Gastroesophageal sphincter (tissue), 4 donors: ENCODE results near the gene BAG5. TPM values are rescaled to one million over a fixed set of nuclear protein-coding genes. Genes with fewer than 3 reads are reported as not detected.
A peak's percentile ranks its signal among the peaks of the same experiment; 100 is the strongest.

Experiments used
- ATAC-seq: fragments of 150-250 bp; one replicate; pipeline ENCODE4 v1.9.1; 2016; ENCODE audit warnings: mild to moderate bottlenecking, moderate library complexity
- H3K27ac ChIP-seq, 4 donors: fragments of 200-600 bp; sonication (generic) in 3 of 4; 1 replicate in 3 of 4; 2 replicates in 1 of 4; pipeline ENCODE4 v1.5.1; 2016 to 2019
- H3K27me3 ChIP-seq: fragments of 200-600 bp; sonication (generic); one replicate; pipeline ENCODE4 v1.5.1; 2019
- H3K36me3 ChIP-seq, 2 donors: fragments of 200-600 bp; sonication (generic); one replicate each; pipeline ENCODE4 v1.5.1; 2019; ENCODE audit warnings: control low read depth in 1 of 2
- H3K4me1 ChIP-seq, 3 donors: fragments of 200-600 bp; sonication (generic); 1 replicate in 2 of 3; 2 replicates in 1 of 3; pipeline ENCODE4 v1.5.1; 2016 to 2019; ENCODE audit warnings: control low read depth in 2 of 3
- H3K4me3 ChIP-seq, 2 donors: fragments of 200-600 bp; sonication (generic); one replicate each; pipeline ENCODE4 v1.5.1; 2019; ENCODE audit warnings: mild to moderate bottlenecking in 1 of 2, moderate library complexity in 1 of 2
- H3K9me3 ChIP-seq, 3 donors: fragments of 200-600 bp; sonication (generic); one replicate each; pipeline ENCODE4 v1.5.1; 2017 to 2019; ENCODE audit warnings: control low read depth in 2 of 3
- CTCF ChIP-seq, 4 experiments: fragments of 200-600 bp in 2 of 4; fragments of 450-650 bp in 2 of 4; sonication (generic) in 1 of 4; IDR thresholded peaks; one replicate each; pipeline ENCODE4 v1.5.1; 2017 to 2019; ENCODE audit warnings: antibody characterized with exemption in 4 of 4, mild to moderate bottlenecking in 2 of 4, moderate library complexity in 2 of 4
- EP300 ChIP-seq: sonication (generic); formaldehyde crosslinking; IDR thresholded peaks from one replicate; pipeline ENCODE4 v1.6.1; 2017; ENCODE audit warnings: antibody characterized with exemption, mild to moderate bottlenecking
- POLR2A ChIP-seq, 2 donors: fragments of 450-650 bp; IDR thresholded peaks; one replicate each; pipeline ENCODE4 v1.6.1; 2017; ENCODE audit warnings: antibody characterized with exemption in 2 of 2, mild to moderate bottlenecking in 2 of 2, moderate library complexity in 1 of 2
- POLR2AphosphoS5 ChIP-seq: sonication (generic); formaldehyde crosslinking; IDR thresholded peaks from one replicate; pipeline ENCODE4 v1.6.1; 2017; ENCODE audit warnings: antibody characterized with exemption
- WGBS, 2 donors: methylation state at CpG; one replicate each; pipeline ENCODE4 v1.1.5; 2018; ENCODE audit warnings: low coverage in 1 of 2; 5-methylcytosine and 5-hydroxymethylcytosine counted together
- total RNA-seq, 4 donors: library from RNA; depleted of rRNA; stranded (reverse); fragments of >200 nt; gene quantifications; one replicate each; pipeline ENCODE4 v1.1.0, GENCODE V29; 2016

BAG5 gene
- total RNA-seq, 4 donors from 2014 or later, result 31.1 to 41.3 (median 38.5) TPM

DNA sequence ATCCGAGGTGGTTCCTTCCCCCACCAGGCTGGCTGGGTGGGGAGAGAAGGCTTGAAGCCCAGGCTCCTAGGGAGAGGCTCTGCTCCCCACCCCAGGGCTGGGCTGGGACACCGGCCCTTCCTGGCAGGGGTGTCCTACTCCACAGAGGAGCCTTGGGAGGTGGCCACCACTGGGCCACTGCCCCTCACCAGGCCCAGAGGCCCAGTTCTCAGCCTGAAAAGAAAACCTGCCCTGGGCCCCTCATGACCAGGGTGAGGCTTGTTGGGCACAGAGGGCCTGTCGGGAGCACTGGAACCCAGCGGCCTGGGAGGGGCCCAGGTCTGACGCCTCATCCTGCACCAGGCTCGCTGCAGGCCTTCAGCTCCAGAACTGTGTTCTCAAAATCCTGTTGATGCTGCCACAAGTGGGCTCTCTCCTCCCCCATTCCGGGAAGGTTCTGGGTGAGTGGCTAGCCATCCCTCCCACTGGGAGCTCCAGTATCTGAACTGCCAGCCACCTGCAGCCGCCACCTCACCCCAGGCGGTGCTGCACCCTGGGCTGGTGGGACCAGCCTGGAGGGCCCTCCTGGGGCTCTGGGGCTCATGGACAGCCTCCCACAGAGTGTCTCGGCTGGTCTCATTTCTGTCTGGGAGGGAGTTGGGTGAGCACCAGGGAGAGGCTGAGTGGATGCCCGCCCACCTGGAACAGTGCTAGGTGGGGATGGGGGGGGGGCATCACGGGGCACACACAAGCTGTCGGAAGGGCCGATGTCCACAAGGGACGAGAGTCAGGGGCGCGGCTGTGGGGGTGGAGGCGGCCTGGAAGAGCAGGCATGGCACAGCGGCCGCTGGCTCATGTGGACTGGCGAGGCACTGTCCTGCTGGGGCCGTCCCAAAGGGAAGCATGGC, 11.8 kb downstream of the BAG5 start:
- Histone ChIP-seq H3K27ac (peak overlapping the region; percentile 92 to 99 (median 97)), H3K4me3 (peak overlapping the region; percentile 0 to 32), H3K4me1 (peaks cover 3 to 97% (median 57%) of the 10 kb centered on the region in 3 donors), H3K9me3 (no peaks in the 10 kb centered on the region), H3K36me3 (peaks cover 0 to 3% of the 10 kb centered on the region in 2 donors), H3K27me3 (no peaks in the 10 kb centered on the region)
- peak in 1 of 4 experiments; percentile 8 for TF ChIP-seq CTCF (IDR thresholded peaks at IDR 0.05)
- peak; percentile 20 for TF ChIP-seq POLR2AphosphoS5
- no peak for TF ChIP-seq EP300
- TF ChIP-seq POLR2A (IDR thresholded peaks at IDR 0.05), result peak in 1 of 2 donors; percentile 11
- 30 to 51% methylated on average over 1 to 4 of the region's 22 CpGs for WGBS, 2 donors
- ATAC-seq, result peak; percentile 6

GRCh38 chr14:103549361-103550311, 12.8 kb downstream of the BAG5 start:
- H3K36me3 ChIP-seq, result peaks cover 0 to 1% of the 10 kb centered on the region in 2 donors
- no peaks in the 10 kb centered on the region for H3K27me3 ChIP-seq
- peaks cover 3 to 99% (median 60%) of the 10 kb centered on the region in 3 donors for H3K4me1 ChIP-seq
- no peaks in the 10 kb centered on the region for H3K9me3 ChIP-seq
- H3K4me3 ChIP-seq, result no peak overlapping the region
- ATAC-seq, result no peak
- no peak for TF ChIP-seq POLR2AphosphoS5
- no peak for TF ChIP-seq CTCF (IDR thresholded peaks at IDR 0.05)
- TF ChIP-seq POLR2A (IDR thresholded peaks at IDR 0.05), result no peak
- TF ChIP-seq EP300, result no peak
- peak overlapping the region; percentile 92 to 99 (median 97) for H3K27ac ChIP-seq
- 60 to 71% methylated on average over 1 to 9 of the region's 30 CpGs for WGBS, 2 donors

- peaks cover 8 to 99% (median 69%) of the 10 kb centered on the region in 3 donors for H3K4me1 ChIP-seq
- no peak for ATAC-seq
- no peak overlapping the region for H3K4me3 ChIP-seq
These were observed 13.8 kb downstream of the BAG5 start for GRCh38 chr14:103548463-103549351.

More at GRCh38 chr14:103548463-103549351, 13.8 kb downstream of the BAG5 start:
- H3K27ac ChIP-seq, result peak overlapping the region; percentile 92 to 99 (median 97)
- H3K27me3 ChIP-seq, result no peaks in the 10 kb centered on the region
- TF ChIP-seq POLR2A (IDR thresholded peaks at IDR 0.05), result no peak
- TF ChIP-seq POLR2AphosphoS5, result no peak
- no peak for TF ChIP-seq CTCF (IDR thresholded peaks at IDR 0.05)
- no peak for TF ChIP-seq EP300
- WGBS, 2 donors, result 80 to 100% methylated on average over 1 to 11 of the region's 27 CpGs
- no peaks in the 10 kb centered on the region for H3K36me3 ChIP-seq
- H3K9me3 ChIP-seq, result no peaks in the 10 kb centered on the region
